GM10266 (cell line): Measurements from ENCODE around the gene TMEM187.

ENCODE experiments used
- DNase-seq: peaks from one replicate; pipeline ENCODE4 v3.0.0; 2012; ENCODE audit errors: extremely low spot score
- CTCF ChIP-seq: IDR thresholded peaks from 2 replicates; pipeline ENCODE4 v1.5.1; 2012; ENCODE audit warnings: mild to moderate bottlenecking, low read depth; ENCODE audit not compliant: control insufficient read depth, insufficient read depth; ENCODE audit errors: missing control alignments

Gene TMEM187

GRCh38 chrX:153944800-153945150 lies 27.8 kb upstream of the TMEM187 start:
- no peak for DNase-seq
- no peak for TF ChIP-seq CTCF

GRCh38 chrX:153945956-153946943 lies 26.3 kb upstream of the TMEM187 start:
- TF ChIP-seq CTCF: no peak
- DNase-seq: no peak

- peak; percentile 83 for DNase-seq
These were observed 25.4 kb upstream of the TMEM187 start for GRCh38 chrX:153947009-153947769.

GRCh38 chrX:153948002-153948466 lies 24.5 kb upstream of the TMEM187 start:
- DNase-seq: no peak
- TF ChIP-seq CTCF: no peak

More at GRCh38 chrX:153947009-153947769, 25.4 kb upstream of the TMEM187 start:
- TF ChIP-seq CTCF: peak; percentile 72

- no peak for TF ChIP-seq CTCF
- DNase-seq: no peak
These were observed 23.4 kb upstream of the TMEM187 start for GRCh38 chrX:153948847-153949805.

GRCh38 chrX:153950127-153950526 lies 22.4 kb upstream of the TMEM187 start:
- DNase-seq: no peak
- no peak for TF ChIP-seq CTCF
